C4-2B (cell line): ENCODE data around the gene LRIT1.

ENCODE experiments used
- ZFX ChIP-seq: fragments of 450-650 bp; IDR thresholded peaks from 2 replicates; pipeline ENCODE4 v1.6.1; 2017
- TF ChIP-seq, protein P1 (sequence below): fragments of 450-650 bp; conservative IDR thresholded peaks from 2 replicates; pipeline ENCODE4 v1.5.1; 2017; ENCODE audit warnings: mild to moderate bottlenecking

DNA sequence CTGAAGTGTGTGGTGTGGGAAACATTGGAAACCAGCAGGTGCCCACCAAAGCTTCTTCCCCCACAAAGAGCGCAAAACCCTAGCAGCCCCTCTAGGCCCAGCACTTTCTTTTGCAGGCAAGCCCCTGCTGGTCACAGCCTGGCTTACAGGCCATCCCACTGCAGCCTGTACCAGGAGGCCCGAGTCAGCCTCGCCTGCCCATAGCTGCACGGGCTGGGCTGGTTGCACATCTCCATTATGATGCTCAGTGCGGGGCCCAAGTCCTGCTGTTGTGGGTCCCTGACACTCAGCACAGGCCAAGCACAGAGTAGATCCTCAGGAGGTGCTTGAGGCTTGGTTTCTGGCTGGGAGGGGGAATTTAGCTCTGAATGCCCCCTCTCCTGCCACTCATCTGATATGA, 39.0 kb downstream of the LRIT1 start:
- TF ChIP-seq, protein P1, sequence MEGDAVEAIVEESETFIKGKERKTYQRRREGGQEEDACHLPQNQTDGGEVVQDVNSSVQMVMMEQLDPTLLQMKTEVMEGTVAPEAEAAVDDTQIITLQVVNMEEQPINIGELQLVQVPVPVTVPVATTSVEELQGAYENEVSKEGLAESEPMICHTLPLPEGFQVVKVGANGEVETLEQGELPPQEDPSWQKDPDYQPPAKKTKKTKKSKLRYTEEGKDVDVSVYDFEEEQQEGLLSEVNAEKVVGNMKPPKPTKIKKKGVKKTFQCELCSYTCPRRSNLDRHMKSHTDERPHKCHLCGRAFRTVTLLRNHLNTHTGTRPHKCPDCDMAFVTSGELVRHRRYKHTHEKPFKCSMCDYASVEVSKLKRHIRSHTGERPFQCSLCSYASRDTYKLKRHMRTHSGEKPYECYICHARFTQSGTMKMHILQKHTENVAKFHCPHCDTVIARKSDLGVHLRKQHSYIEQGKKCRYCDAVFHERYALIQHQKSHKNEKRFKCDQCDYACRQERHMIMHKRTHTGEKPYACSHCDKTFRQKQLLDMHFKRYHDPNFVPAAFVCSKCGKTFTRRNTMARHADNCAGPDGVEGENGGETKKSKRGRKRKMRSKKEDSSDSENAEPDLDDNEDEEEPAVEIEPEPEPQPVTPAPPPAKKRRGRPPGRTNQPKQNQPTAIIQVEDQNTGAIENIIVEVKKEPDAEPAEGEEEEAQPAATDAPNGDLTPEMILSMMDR: no peak
- TF ChIP-seq ZFX: no peak
